Pons (tissue), 1 donor: Measurements from ENCODE around the gene GRK2.

Experiments
- DNase-seq: peaks from one replicate; pipeline ENCODE4 v3.0.0-alpha.2; 2016; ENCODE audit warnings: low spot score

The GRK2 gene

DNA sequence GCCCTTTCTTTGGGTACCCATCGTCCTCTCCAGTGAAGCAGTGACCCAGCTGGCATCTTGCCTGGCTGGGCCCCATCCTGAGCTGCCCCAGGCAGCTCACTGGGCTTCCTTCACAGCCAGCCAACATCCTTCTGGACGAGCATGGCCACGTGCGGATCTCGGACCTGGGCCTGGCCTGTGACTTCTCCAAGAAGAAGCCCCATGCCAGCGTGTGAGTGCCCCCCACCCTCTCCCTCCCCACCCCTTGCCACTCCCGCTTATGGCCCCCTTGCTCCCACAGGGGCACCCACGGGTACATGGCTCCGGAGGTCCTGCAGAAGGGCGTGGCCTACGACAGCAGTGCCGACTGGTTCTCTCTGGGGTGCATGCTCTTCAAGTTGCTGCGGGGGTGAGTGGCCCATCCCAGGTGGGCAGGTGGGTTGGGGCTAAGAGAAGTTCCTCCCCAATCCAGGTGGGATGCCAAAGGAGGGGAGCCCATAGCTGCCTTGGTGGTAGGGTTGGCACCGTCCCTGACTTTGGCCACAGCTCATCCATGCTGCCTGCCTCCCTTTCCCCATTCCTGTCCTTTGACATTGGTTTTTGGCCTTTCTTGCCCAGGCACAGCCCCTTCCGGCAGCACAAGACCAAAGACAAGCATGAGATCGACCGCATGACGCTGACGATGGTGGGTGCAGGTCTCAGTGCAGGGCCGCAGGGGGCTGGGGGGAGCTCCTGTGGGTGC, 16.0 kb downstream of the GRK2 start:
- DNase-seq = no peak

DNA sequence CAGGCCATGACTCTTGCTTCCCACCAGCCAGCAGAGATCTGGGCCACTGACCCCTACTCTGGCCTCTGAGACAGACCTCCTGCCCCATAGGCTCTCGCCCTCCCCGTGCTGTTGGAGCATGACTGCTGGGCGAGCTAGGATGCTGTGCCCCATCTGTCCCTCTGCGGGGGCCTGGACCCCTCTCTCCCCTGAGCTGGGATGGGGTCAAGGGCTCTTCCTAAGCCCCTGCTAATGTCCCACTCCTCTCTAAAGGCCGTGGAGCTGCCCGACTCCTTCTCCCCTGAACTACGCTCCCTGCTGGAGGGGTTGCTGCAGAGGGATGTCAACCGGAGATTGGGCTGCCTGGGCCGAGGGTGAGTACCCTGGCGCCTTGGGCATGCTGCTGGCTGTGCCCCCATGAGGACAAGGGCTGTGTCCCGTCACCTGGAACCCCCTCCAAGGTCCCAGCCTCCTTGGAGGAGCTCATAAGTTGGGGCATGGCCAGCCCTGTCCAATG, 16.7 kb downstream of the GRK2 start:
- DNase-seq = no peak

DNA sequence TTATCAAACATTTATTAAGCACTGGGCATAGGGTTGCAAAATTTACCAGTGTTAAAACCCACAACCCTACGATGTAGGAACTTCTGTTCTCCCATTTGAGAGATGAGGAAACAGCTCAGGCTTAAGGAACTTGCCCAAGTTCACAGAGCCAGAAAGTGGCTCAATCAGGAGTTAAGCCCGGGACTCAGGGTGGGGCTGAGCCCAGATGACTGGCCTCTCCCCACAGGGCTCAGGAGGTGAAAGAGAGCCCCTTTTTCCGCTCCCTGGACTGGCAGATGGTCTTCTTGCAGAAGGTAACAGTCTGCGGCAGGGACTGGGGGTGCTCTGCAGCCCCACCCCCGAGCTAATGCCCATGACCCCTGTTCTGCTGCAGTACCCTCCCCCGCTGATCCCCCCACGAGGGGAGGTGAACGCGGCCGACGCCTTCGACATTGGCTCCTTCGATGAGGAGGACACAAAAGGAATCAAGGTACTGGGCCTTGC, 17.2 kb downstream of the GRK2 start:
- DNase-seq = no peak

- DNase-seq = no peak
These were observed 18.7 kb downstream of the GRK2 start for GRCh38 chr11:67284811-67285540.

DNA sequence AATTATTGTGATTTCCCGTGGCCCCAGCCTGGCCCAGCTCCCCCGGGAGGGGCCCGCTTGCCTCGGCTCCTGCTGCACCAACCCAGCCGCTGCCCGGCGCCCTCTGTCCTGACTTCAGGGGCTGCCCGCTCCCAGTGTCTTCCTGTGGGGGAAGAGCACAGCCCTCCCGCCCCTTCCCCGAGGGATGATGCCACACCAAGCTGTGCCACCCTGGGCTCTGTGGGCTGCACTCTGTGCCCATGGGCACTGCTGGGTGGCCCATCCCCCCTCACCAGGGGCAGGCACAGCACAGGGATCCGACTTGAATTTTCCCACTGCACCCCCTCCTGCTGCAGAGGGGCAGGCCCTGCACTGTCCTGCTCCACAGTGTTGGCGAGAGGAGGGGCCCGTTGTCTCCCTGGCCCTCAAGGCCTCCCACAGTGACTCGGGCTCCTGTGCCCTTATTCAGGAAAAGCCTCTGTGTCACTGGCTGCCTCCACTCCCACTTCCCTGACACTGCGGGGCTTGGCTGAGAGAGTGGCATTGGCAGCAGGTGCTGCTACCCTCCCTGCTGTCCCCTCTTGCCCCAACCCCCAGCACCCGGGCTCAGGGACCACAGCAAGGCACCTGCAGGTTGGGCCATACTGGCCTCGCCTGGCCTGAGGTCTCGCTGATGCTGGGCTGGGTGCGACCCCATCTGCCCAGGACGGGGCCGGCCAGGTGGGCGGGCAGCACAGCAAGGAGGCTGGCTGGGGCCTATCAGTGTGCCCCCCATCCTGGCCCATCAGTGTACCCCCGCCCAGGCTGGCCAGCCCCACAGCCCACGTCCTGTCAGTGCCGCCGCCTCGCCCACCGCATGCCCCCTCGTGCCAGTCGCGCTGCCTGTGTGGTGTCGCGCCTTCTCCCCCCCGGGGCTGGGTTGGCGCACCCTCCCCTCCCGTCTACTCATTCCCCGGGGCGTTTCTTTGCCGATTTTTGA, 19.5 kb downstream of the GRK2 start:
- DNase-seq = no peak

DNA sequence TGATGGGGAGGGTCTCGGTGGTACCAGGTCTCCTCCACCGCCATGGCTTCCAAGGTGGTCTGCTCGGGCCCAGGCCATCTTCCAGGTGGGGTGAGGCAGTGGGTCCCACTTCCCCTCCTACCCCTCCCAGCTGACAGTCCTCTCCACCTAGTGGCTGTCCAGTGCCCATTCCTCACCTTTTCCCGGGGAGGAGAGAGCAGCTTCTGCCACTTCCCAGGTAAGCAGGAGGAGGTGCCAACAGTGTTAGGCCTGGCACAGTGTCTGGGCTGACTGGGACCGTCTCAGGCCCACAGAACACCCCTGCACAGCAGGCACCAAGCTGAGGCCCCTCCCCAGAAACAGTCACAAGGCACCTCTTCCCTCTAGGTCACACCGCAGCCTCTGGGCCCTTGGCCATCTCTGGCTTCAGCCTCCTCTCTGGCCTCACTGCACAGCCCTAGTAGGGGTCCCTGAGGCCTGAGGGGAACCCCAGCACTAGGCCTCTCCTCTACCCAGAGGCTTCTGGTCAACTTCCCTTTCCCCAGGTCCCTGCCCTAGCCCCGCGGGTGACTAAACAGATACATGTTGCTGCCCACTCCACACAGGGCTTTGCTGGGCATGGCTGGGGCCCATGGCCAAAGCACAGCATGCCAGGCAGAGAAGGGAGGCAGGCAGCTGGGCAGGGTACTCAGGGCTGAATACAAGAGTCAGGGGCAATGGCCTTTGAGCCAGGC, 20.5 kb downstream of the GRK2 start:
- DNase-seq = peak; percentile 68

- DNase-seq = no peak
These were observed 21.3 kb downstream of the GRK2 start for GRCh38 chr11:67287355-67288197.

DNA sequence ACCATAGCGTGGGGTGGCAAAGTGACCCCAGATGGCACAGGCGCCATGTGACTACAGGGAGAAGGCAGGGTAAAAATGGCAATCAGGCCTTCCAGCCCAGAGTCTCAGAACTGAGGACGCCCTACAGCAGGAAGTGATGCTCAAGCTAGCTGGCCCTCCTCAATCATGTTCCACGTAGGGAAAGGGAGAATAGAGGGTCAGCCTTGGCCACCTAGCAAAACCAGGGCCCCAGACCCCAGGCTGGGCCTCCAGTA, 21.9 kb downstream of the GRK2 start:
- DNase-seq = no peak

DNA sequence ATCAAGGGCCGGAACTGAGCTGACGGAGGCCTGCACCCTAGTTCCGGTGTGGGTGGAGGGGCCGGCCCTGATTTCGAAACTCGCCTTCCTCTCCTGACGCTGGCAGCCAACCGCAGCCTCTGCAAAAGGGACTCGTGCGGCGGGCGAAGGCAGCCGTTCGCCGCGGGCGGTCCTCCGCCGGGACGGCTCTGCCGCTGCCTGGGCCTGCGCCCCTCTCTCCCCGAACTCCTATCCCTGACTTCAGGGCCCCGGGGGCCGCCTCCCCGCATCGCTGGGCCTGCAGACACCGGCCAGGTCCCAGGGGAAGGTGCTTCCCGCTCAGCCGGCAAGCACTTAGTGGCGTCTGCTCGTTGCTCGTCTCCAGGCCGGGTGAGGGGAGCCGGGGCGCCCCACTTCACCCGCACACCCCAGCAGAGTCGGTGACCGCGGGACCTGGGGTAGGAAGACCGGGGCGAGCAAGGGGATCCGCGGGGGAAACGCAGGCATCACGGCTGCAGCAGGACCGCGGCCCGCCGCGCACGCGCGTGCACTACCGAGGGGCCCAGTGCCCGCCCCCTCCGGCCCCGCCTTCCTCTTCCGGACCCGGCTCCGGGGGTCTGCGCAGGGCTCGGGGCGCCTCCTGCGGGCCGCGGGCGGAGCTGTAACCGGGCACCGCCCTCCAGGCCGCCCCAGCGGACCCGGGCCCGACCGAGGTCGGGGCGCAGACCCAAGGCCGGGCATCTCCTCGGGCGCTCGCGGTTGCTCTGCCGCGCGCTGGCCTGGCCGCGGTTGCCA, 22.4 kb downstream of the GRK2 start:
- DNase-seq = peak; percentile 68

DNA sequence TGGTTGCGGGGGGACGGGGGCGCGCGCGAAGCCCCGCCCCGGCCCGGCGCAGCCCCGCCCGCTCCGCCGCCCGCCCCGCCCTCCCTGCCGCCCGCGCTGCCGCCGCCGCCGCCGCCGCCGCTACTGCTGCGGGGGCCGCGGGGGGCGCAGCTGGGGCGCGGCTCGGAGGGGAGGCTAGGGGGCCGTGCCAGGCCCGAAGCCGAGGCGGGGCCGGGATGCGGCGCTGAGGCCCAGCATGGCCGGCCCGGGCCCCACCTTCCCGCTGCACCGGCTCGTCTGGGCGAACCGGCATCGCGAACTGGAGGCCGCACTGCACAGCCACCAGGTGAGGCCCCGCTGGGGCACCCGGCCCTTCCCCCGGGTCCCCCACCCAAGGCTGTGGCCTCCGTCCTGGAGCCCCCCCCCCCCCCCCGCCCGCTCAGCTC, 23.0 kb downstream of the GRK2 start, which contains the start of gene ANKRD13D:
Gene ANKRD13D, plus strand, starts transcription at position 78 of the 425 bp plus-strand sequence. Its CDS starts 158 bp downstream, at position 236.
- DNase-seq = no peak

GRCh38 chr11:67289651-67290479, 23.6 kb downstream of the GRK2 start:
- no peak for DNase-seq

DNA sequence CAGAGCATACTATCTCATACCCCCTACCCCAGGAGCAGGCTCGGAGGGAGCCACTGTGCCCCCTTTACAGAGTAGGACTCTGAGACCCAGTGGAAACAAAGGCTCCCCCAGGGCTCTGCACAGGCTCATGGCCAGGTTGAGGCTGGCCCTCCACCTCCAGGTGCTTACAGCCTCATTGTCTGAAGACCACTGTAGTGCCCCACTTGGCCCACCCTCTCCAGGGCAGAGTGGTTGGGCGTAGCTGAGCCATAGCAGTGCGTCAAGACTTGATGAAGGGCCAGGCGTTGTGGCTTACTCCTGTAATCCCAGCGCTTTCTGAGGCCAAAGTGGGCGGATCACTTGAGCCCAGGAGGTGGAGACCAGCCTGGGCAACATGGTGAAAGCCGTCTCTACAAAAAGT, 24.5 kb downstream of the GRK2 start:
- no peak for DNase-seq

DNA sequence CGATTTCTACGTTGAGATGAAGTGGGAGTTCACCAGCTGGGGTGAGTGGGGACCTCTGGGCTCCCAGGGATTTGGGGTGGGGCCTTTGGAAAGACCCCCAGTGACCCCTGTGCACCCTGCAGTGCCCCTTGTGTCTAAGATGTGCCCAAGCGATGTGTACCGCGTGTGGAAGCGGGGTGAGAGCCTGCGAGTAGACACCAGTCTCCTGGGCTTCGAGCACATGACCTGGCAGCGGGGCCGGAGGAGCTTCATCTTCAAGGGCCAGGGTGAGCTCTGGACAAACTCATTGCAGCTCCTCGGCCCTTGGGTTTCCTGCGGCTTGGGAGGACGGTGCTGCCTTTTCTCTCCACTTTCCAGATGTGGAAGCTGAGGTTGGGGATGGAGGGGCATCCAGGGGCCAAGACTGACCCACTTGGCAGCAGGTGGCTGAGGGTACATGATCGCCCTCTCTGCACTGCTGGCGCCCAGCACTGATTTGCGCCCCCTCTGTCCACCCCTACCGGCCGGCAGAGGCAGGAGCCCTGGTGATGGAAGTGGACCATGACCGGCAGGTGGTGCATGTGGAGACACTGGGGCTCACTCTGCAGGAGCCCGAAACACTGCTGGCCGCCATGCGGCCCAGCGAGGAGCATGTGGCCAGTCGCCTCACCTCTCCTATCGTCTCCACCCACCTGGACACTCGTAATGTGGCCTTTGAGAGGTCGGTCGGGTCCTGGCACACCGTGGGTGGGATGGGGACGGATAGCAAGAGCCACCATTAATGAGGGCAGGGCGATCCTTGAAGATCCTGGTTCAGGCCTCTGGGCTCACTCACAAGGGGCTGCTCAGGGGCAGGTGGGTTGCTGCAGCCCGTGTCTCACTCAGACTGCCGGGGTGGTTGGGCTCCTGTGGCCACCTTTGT, 25.5 kb downstream of the GRK2 start:
- DNase-seq = no peak

- DNase-seq = no peak
These were observed 26.4 kb downstream of the GRK2 start for GRCh38 chr11:67292671-67293070.

- DNase-seq = no peak
These were observed 26.8 kb downstream of the GRK2 start for GRCh38 chr11:67293090-67293489.

DNA sequence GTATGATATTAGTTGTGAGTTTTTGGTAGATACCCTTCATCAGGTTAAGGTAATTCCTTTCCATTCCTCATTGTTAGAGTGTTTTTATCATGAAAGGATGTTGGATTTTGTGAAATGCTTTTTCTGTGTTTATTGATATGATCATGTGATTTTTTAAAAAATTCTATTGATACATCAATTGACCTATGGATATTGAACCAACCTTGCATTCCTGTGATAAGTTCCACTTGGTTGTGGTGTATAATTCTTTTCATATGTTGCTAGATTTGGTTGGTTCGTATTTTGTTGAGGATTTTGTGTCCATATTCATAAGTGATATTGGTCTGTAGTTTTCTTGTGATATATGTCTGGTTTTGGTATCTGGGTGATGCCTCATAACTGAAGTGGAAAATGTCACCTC, 29.6 kb downstream of the GRK2 start:
- no peak for DNase-seq

DNA sequence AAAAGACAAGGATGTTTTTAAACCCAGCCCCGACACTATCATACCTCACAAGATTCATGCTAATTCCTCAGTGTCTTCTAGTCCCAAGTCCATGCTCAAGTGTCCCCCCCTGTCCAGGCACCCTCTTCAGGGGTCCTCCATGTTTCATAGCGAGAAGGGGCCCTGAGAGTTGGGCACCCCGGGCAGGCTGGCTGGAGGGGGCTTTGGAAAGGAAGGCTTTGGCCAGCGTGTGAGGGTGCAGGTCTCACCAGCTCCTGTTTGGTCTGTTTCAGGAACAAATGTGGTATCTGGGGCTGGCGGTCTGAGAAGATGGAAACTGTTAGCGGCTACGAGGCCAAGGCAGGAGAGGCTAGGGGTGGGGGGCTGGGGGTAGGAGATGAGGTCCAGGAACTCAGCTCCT, 32.5 kb downstream of the GRK2 start:
- no peak for DNase-seq
